ENCODE data around the gene GPRIN1.

DNA sequence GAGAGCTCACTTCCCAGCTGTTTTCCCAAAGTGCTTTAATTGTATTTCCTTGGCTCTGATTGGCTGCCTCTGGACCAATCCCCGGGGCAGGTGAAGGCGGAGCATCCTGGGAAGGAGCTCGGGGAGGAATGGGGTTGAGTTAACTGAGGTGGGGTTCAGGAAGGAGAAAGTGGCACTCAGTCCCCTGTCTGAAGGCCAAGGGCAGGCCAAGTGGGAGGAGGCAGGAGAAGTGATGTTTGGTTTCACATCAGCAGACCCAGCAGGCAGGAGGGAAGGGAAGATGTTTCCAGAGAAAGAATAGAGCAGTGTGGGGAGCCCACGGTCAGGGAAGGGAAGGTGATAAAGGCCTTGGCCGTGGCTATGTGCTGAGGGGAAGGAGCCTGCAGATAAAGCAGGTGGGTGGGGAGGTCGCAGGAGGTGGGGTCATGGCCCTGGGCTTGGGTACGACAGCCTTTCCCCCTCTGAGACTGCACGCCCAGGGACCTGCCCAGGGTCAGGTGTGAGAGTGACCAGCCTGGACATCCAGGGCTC, 40.5 kb upstream of the GPRIN1 start:
- TF ChIP-seq POLR2A (IDR thresholded peaks at IDR 0.05), result no peak
- TF ChIP-seq, protein P1, sequence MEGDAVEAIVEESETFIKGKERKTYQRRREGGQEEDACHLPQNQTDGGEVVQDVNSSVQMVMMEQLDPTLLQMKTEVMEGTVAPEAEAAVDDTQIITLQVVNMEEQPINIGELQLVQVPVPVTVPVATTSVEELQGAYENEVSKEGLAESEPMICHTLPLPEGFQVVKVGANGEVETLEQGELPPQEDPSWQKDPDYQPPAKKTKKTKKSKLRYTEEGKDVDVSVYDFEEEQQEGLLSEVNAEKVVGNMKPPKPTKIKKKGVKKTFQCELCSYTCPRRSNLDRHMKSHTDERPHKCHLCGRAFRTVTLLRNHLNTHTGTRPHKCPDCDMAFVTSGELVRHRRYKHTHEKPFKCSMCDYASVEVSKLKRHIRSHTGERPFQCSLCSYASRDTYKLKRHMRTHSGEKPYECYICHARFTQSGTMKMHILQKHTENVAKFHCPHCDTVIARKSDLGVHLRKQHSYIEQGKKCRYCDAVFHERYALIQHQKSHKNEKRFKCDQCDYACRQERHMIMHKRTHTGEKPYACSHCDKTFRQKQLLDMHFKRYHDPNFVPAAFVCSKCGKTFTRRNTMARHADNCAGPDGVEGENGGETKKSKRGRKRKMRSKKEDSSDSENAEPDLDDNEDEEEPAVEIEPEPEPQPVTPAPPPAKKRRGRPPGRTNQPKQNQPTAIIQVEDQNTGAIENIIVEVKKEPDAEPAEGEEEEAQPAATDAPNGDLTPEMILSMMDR (IDR thresholded peaks at IDR 0.05), result no peak
- TF ChIP-seq EP300 (IDR thresholded peaks at IDR 0.05), result no peak
